Peyer's patch (tissue), 4 donors: ENCODE measurements around the gene PHKG1.
"Not testable (repeated sequence)": the region's sequence is repeated elsewhere in the genome, so short reads cannot be mapped to it uniquely, and the experiment has no call there.

Source experiments
- POLR2A ChIP-seq, 2 donors: fragments of 450-650 bp; IDR thresholded peaks; one replicate each; pipeline ENCODE4 v1.5.1; 2017; ENCODE audit warnings: antibody characterized with exemption in 2 of 2, mild to moderate bottlenecking in 2 of 2, moderate library complexity in 2 of 2
- TF ChIP-seq, protein P1 (sequence below), 6 experiments: fragments of 450-650 bp in 4 of 6; fragments of 200-600 bp in 2 of 6; sonication (generic) in 1 of 6; IDR thresholded peaks; one replicate each; pipeline ENCODE4 v1.5.1; 2017 to 2019; ENCODE audit warnings: antibody characterized with exemption in 6 of 6, mild to moderate bottlenecking in 3 of 6, moderate library complexity in 1 of 6

DNA sequence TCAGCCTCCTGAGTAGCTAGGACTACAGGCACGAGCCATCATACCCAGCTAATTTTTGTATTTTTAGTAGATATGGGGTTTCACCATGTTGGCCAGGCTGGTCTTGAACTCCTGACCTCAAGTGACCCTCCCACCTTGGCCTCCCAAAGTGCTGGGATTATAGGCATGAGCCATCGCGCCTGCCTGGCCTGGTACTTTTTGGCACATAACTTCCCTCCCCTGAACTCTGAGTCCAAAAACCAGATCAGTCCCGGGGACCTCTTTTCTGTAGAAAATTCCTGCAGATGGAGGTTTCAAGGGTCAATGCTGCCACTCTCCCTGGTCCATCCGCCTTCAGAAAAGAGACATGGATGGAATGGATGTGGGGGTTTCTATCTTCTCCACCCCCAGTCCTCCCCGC lies 364 bp downstream of the PHKG1 start:
- TF ChIP-seq, protein P1, sequence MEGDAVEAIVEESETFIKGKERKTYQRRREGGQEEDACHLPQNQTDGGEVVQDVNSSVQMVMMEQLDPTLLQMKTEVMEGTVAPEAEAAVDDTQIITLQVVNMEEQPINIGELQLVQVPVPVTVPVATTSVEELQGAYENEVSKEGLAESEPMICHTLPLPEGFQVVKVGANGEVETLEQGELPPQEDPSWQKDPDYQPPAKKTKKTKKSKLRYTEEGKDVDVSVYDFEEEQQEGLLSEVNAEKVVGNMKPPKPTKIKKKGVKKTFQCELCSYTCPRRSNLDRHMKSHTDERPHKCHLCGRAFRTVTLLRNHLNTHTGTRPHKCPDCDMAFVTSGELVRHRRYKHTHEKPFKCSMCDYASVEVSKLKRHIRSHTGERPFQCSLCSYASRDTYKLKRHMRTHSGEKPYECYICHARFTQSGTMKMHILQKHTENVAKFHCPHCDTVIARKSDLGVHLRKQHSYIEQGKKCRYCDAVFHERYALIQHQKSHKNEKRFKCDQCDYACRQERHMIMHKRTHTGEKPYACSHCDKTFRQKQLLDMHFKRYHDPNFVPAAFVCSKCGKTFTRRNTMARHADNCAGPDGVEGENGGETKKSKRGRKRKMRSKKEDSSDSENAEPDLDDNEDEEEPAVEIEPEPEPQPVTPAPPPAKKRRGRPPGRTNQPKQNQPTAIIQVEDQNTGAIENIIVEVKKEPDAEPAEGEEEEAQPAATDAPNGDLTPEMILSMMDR (IDR thresholded peaks at IDR 0.05): not testable (repeated sequence)
- not testable (repeated sequence) for TF ChIP-seq POLR2A (IDR thresholded peaks at IDR 0.05)
